ENCODE results near the gene RND2. TPM values are rescaled to one million over a fixed set of nuclear protein-coding genes. Genes with fewer than 3 reads are reported as not detected.

RND2 gene
- total and polyA plus RNA-seq, 2 of the 4 experiments (the other 2 are of a cell fraction) = 1.1 to 1.9 TPM

- H3K36me3 ChIP-seq (ENCODE audit: control insufficient read depth, insufficient read depth, low read length) = no peaks in the 10 kb centered on the region; the same call in 1 of the 2 replicates
- no peak overlapping the region for H2AFZ ChIP-seq (replicated peaks; ENCODE audit: low read length, poor library complexity)
- H3K9me3 ChIP-seq (ENCODE audit: control insufficient read depth, insufficient read depth, low read length) = no peaks in the 10 kb centered on the region
- no peak overlapping the region for H3K23ac ChIP-seq (ENCODE audit: low read depth, low read length)
- H3K4me2 ChIP-seq (ENCODE audit: low read depth, low read length) = no peak overlapping the region
- no peak overlapping the region for H3K4ac ChIP-seq (ENCODE audit: low read depth, low read length)
- no peak overlapping the region for H4K5ac ChIP-seq (ENCODE audit: low read depth, low read length)
- H4K20me1 ChIP-seq (ENCODE audit: insufficient read depth, low read length) = no peaks in the 10 kb centered on the region
- no peak overlapping the region for H3K4me3 ChIP-seq (ENCODE audit: insufficient read depth, low read depth, low read length)
- H3K27me3 ChIP-seq (ENCODE audit: control insufficient read depth, insufficient read depth, low read length) = no peaks in the 10 kb centered on the region
- H2BK20ac ChIP-seq (ENCODE audit: low read depth, low read length) = no peak overlapping the region
- H4K91ac ChIP-seq (ENCODE audit: insufficient read depth, low read depth, low read length) = no peak overlapping the region
- no peak overlapping the region for H2AK9ac ChIP-seq (replicated peaks; ENCODE audit: low read depth, low read length, poor library complexity)
- in situ Hi-C loops (cut with MboI; ENCODE audit: low sequenced_read_pairs) = no loop called here
- intact Hi-C loops (cut with micrococcal nuclease) = no loop called here
- dilution Hi-C loops (cut with HindIII; ENCODE audit: low sequenced_read_pairs, unreplicated experiment) = no loop called here
- ChIA-PET POLR2A (ENCODE audit: unreplicated experiment) (no interaction called here), CTCF (no interaction called here)
- TF ChIP-seq CTCF (conservative IDR thresholded peaks at IDR 0.05; ENCODE audit: low read depth, low read length) = no peak
- TF ChIP-seq CHD1 (IDR thresholded peaks at IDR 0.05; ENCODE audit: low read depth, low read length) = no peak
- TF ChIP-seq MXI1 (IDR thresholded peaks at IDR 0.05; ENCODE audit: borderline replicate concordance, low read depth, low read length) = no peak
- TF ChIP-seq MAFK (IDR thresholded peaks at IDR 0.05; ENCODE audit: low read depth, low read length) = no peak
- TF ChIP-seq USF2 (IDR thresholded peaks at IDR 0.05; ENCODE audit: low read depth, low read length) = no peak
- no peak for TF ChIP-seq SMC3 (IDR thresholded peaks at IDR 0.05; ENCODE audit: low read depth, low read length)
- no peak for TF ChIP-seq RCOR1 (IDR thresholded peaks at IDR 0.05; ENCODE audit: insufficient replicate concordance, low read length)
- no peak for TF ChIP-seq RAD21 (IDR thresholded peaks at IDR 0.05; ENCODE audit: low read length)
- no peak for TF ChIP-seq RFX5 (IDR thresholded peaks at IDR 0.05; ENCODE audit: low read depth, low read length)
- no peak for TF ChIP-seq NFE2L2 (IDR thresholded peaks at IDR 0.05; ENCODE audit: low read depth, low read length)
- no peak for TF ChIP-seq CEBPB (IDR thresholded peaks at IDR 0.05; ENCODE audit: low read depth, low read length)
- TF ChIP-seq BHLHE40 (IDR thresholded peaks at IDR 0.05; ENCODE audit: low read depth, low read length) = no peak
- no peak for DNase-seq
- peaks cover 6% of the 10 kb centered on the region for H3K4me1 ChIP-seq (ENCODE audit: control insufficient read depth, insufficient read depth, low read length)
- no peak overlapping the region for H3K9ac ChIP-seq (ENCODE audit: low read depth, low read length)
- WGBS, 2 experiments (ENCODE audit: extremely low coverage in 2 of 2, insufficient read length in 1 of 2) = 100% methylated on average over 2 of the region's 4 CpGs; no CpG with 5 or more reads in 1 of the 2 experiments
- no peaks in the 10 kb centered on the region for H3K79me1 ChIP-seq (ENCODE audit: low read depth in 1 of 2, low read length in 2 of 2)
- H4K8ac ChIP-seq (ENCODE audit: low read depth in 2 of 2, low read length in 2 of 2) = no peak overlapping the region
- H3K14ac ChIP-seq (replicated peaks; ENCODE audit: low read depth, low read length) = no peak overlapping the region
- no peak overlapping the region for H3K27ac ChIP-seq (ENCODE audit: insufficient read depth, low read length)
- no peak overlapping the region for H3K56ac ChIP-seq (ENCODE audit: extremely low read depth, insufficient read depth, low read length)
- no peak overlapping the region for H2BK120ac ChIP-seq (ENCODE audit: low read depth, low read length)
- H3K9me1 ChIP-seq (ENCODE audit: insufficient read depth, low read length) = 0 out of 2 replicates have a peak, but pooled peaks cover 3% of the 10 kb centered on the region
- no TSS peak for BruUV-seq (replicated peaks)
- H2BK5ac ChIP-seq (ENCODE audit: low read depth, low read length, poor library complexity, severe bottlenecking) = no peak overlapping the region
- no peak overlapping the region for H2AK5ac ChIP-seq (ENCODE audit: low read depth, low read length)
- H3K18ac ChIP-seq (ENCODE audit: low read depth, low read length) = no peak overlapping the region
- H2BK15ac ChIP-seq (ENCODE audit: low read depth, low read length) = no peak overlapping the region
- no peak for ATAC-seq (ENCODE audit: low read depth)
These were observed 19.0 kb downstream of the RND2 start for GRCh38 chr17:43044024-43044423.

Data from IMR-90 (cell line).